SK-N-SH treated with all-trans-retinoic acid at 6 μM for 48 hours (cell line): ENCODE results near the gene ALPL.
"Not testable (repeated sequence)": the region's sequence is repeated elsewhere in the genome, so short reads cannot be mapped to it uniquely, and the experiment has no call there.

Source experiments
- BACH2 ChIP-seq: fragments of 250-450 bp; sonication (Bioruptor Pico); IDR thresholded peaks from 2 replicates; pipeline ENCODE4 v1.9.0; 2021; ENCODE audit warnings: mild to moderate bottlenecking, borderline replicate concordance
- CREB5 ChIP-seq: fragments of 250-450 bp; sonication (Bioruptor Pico); IDR thresholded peaks from 2 replicates; pipeline ENCODE4 v1.5.1; 2020; ENCODE audit warnings: low read depth, mild to moderate bottlenecking, moderate library complexity
- CSRNP3 ChIP-seq: fragments of 250-450 bp; sonication (Bioruptor Pico); IDR thresholded peaks from 2 replicates; pipeline ENCODE4 v1.5.1; 2021; ENCODE audit warnings: mild to moderate bottlenecking, moderate library complexity
- GLIS3 ChIP-seq: fragments of 250-450 bp; sonication (Bioruptor Pico); IDR thresholded peaks from 2 replicates; pipeline ENCODE4 v1.5.0; 2020; ENCODE audit warnings: mild to moderate bottlenecking, moderate library complexity
- OSR1 ChIP-seq: fragments of 250-450 bp; sonication (Bioruptor Pico); IDR thresholded peaks from 2 replicates; pipeline ENCODE4 v1.8.0; 2022; ENCODE audit warnings: moderate library complexity, mild to moderate bottlenecking, inconsistent platforms
- PATZ1 ChIP-seq: fragments of 250-450 bp; sonication (Bioruptor Pico); IDR thresholded peaks from 2 replicates; pipeline ENCODE4 v1.8.0; 2020; ENCODE audit warnings: mild to moderate bottlenecking, moderate library complexity, borderline replicate concordance
- POU6F1 ChIP-seq: fragments of 250-450 bp; sonication (Bioruptor Pico); IDR thresholded peaks from 2 replicates; pipeline ENCODE4 v1.8.0; 2021; ENCODE audit warnings: low read depth, mild to moderate bottlenecking, moderate library complexity, borderline replicate concordance
- ZC3H10 ChIP-seq: fragments of 250-450 bp; sonication (Bioruptor Pico); IDR thresholded peaks from 2 replicates; pipeline ENCODE4 v1.5.1; 2021; ENCODE audit warnings: mild to moderate bottlenecking, moderate library complexity
- ZFP3 ChIP-seq: fragments of 250-450 bp; sonication (Bioruptor Pico); IDR thresholded peaks from 2 replicates; pipeline ENCODE4 v1.5.0; 2020; ENCODE audit warnings: mild to moderate bottlenecking, moderate library complexity
- ZNF565 ChIP-seq: fragments of 450-650 bp; formaldehyde crosslinking; conservative IDR thresholded peaks from 2 replicates; pipeline ENCODE4 v1.5.0; 2020; ENCODE audit warnings: low read depth, mild to moderate bottlenecking, moderate library complexity
- ZNF70 ChIP-seq: fragments of 450-650 bp; formaldehyde crosslinking; IDR thresholded peaks from 2 replicates; pipeline ENCODE4 v1.5.0; 2020; ENCODE audit warnings: mild to moderate bottlenecking, moderate library complexity

- not testable (repeated sequence) for TF ChIP-seq BACH2 (CRISPR knock-in tag); ZNF565 (CRISPR knock-in tag); POU6F1 (CRISPR knock-in tag); ZC3H10 (CRISPR knock-in tag); OSR1 (CRISPR knock-in tag); GLIS3 (CRISPR knock-in tag); PATZ1 (CRISPR knock-in tag); CREB5 (CRISPR knock-in tag); ZFP3 (CRISPR knock-in tag); ZNF70; CSRNP3
These were observed 25.3 kb upstream of the ALPL start for GRCh38 chr1:21483881-21484280.
